ENCODE results near the gene QRSL1.
"Not testable (repeated sequence)": the region's sequence is repeated elsewhere in the genome, so short reads cannot be mapped to it uniquely, and the experiment has no call there.

GRCh38 chr6:106701201-106701600 is 71.8 kb downstream of the QRSL1 start:
- TF ChIP-seq CTCF (IDR thresholded peaks at IDR 0.05 in 4 of 5, conservative IDR thresholded peaks at IDR 0.05 in 1 of 5); POLR2A (IDR thresholded peaks at IDR 0.05): not testable (repeated sequence)
